Glutamatergic neuron (in vitro differentiated cells): ENCODE measurements around the gene TMEM116. TPM values are rescaled to one million over a fixed set of nuclear protein-coding genes. Genes with fewer than 3 reads are reported as not detected.
"Not testable (repeated sequence)": the region's sequence is repeated elsewhere in the genome, so short reads cannot be mapped to it uniquely, and the experiment has no call there.

Experiments
- DNase-seq: peaks from one replicate; pipeline ENCODE4 v3.0.0; 2022
- H3K27ac Mint-ChIP-seq: one replicate; pipeline ENCODE4 v1.8.0; 2020; ENCODE audit warnings: mild to moderate bottlenecking, mixed read lengths, inconsistent platforms; ENCODE audit not compliant: unreplicated experiment
- H3K27me3 Mint-ChIP-seq: one replicate; pipeline ENCODE4 v1.8.0; 2020; ENCODE audit warnings: mild to moderate bottlenecking, moderate library complexity, mixed read lengths, inconsistent platforms; ENCODE audit not compliant: unreplicated experiment
- H3K36me3 Mint-ChIP-seq: one replicate; pipeline ENCODE4 v1.8.0; 2020; ENCODE audit warnings: mild to moderate bottlenecking, mixed read lengths, inconsistent platforms; ENCODE audit not compliant: unreplicated experiment
- H3K4me1 Mint-ChIP-seq: one replicate; pipeline ENCODE4 v1.8.0; 2020; ENCODE audit warnings: mild to moderate bottlenecking, low read depth, mixed read lengths, inconsistent platforms; ENCODE audit not compliant: unreplicated experiment
- H3K4me3 Mint-ChIP-seq: one replicate; pipeline ENCODE4 v1.8.0; 2020; ENCODE audit warnings: mild to moderate bottlenecking, mixed read lengths, inconsistent platforms; ENCODE audit not compliant: unreplicated experiment
- H3K9me3 Mint-ChIP-seq: one replicate; pipeline ENCODE4 v1.8.0; 2020; ENCODE audit warnings: mild to moderate bottlenecking, moderate library complexity, mixed read lengths, inconsistent platforms; ENCODE audit not compliant: unreplicated experiment
- CTCF ChIP-seq: fragments of 200-600 bp; sonication (generic); IDR thresholded peaks from one replicate; pipeline ENCODE4 v1.5.0; 2021; ENCODE audit not compliant: partially characterized antibody, unreplicated experiment
- total RNA-seq: library from RNA; stranded (reverse); fragmentation: NEBNext Ultra II Directional; extraction: Animal tissue kit (Norgen Biotek cat#: 25700); gene quantifications from one replicate; pipeline ENCODE4 v1.2.1, GENCODE V29; 2021; ENCODE audit not compliant: unreplicated experiment

The TMEM116 gene
- total RNA-seq, 1 donor from 2014 or later, result 9.7 TPM

GRCh38 chr12:112010415-112011344 lies 2.3 kb downstream of the TMEM116 start:
- Mint-ChIP-seq H3K27ac (no peak overlapping the region), H3K4me1 (peaks cover 15% of the 10 kb centered on the region), H3K36me3 (peaks cover 3% of the 10 kb centered on the region), H3K4me3 (no peak overlapping the region), H3K27me3 (peaks cover 7% of the 10 kb centered on the region), H3K9me3 (peaks cover 4% of the 10 kb centered on the region)
- no peak for DNase-seq
- no peak for TF ChIP-seq CTCF

DNA sequence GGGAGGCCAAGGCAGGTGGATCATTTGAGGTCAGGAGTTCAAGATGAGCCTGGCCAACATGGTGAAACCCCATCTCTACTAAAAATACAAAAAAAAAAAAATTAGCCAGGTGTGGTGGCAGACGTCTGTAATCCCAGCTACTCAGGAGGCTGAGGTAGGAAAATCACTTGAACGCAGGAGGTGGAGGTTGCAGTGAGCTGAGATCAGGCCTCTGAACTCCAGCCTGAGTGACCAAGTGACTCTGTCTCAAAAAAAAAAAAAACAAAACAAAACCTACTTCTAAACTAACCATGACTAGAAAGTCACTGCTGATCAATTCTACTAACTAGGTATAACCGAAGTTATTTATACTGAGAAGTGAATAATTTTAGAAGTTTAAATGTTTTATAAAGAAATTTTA lies 3.4 kb downstream of the TMEM116 start:
- not testable (repeated sequence) for H3K27me3 Mint-ChIP-seq, H3K27ac Mint-ChIP-seq, H3K4me3 Mint-ChIP-seq, H3K36me3 Mint-ChIP-seq, DNase-seq, H3K9me3 Mint-ChIP-seq
- H3K4me1 Mint-ChIP-seq, result peaks cover 12% of the 10 kb centered on the region

DNA sequence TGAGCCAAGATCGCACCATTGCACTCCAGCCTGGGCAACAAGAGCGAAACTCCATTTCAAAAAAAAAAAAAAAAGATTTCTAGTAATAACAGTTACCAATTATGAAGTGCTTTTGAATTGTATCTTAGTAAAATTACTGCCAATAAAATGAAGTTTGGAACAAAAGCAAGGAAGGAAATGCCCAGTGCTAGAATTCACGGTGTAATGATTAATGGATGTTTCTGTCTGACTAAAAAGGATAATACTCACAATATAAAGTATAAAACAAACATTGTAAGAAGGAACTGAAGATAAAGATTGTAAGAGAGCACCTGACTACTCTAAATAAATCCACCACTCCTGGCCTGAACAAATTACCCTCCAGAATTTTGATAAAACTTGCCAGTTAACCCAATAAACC lies 4.0 kb downstream of the TMEM116 start:
- no peak overlapping the region for H3K4me3 Mint-ChIP-seq
- H3K36me3 Mint-ChIP-seq, result no peaks in the 10 kb centered on the region
- peaks cover 7% of the 10 kb centered on the region for H3K4me1 Mint-ChIP-seq
- TF ChIP-seq CTCF, result no peak
- peaks cover 7% of the 10 kb centered on the region for H3K27me3 Mint-ChIP-seq
- DNase-seq, result no peak
- H3K9me3 Mint-ChIP-seq, result peaks cover 4% of the 10 kb centered on the region
- H3K27ac Mint-ChIP-seq, result no peak overlapping the region

DNA sequence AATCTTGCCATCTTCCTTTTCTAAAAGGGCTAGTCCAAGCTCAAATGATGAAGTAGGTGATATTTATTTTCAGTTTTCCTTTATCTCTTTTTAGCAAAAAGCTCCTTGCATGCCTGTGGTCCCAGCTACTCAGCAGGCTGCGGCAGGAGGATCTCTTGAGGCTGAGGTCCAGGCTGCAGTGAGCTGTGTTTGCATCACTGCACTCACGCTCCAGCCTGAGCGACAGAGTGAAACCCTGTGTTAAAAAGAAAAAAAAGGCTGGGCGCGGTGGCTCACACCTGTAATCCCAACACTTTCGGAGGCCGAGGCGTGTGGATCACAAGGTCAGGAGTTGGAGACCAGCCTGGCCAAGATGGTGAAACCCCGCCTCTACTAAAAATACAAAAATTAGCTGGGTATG lies 5.0 kb downstream of the TMEM116 start:
- DNase-seq, result no peak
- Mint-ChIP-seq H3K27me3 (peaks cover 7% of the 10 kb centered on the region), H3K4me1 (peaks cover 7% of the 10 kb centered on the region), H3K36me3 (no peaks in the 10 kb centered on the region), H3K27ac (no peak overlapping the region), H3K4me3 (no peak overlapping the region), H3K9me3 (peaks cover 4% of the 10 kb centered on the region)
- TF ChIP-seq CTCF, result no peak

DNA sequence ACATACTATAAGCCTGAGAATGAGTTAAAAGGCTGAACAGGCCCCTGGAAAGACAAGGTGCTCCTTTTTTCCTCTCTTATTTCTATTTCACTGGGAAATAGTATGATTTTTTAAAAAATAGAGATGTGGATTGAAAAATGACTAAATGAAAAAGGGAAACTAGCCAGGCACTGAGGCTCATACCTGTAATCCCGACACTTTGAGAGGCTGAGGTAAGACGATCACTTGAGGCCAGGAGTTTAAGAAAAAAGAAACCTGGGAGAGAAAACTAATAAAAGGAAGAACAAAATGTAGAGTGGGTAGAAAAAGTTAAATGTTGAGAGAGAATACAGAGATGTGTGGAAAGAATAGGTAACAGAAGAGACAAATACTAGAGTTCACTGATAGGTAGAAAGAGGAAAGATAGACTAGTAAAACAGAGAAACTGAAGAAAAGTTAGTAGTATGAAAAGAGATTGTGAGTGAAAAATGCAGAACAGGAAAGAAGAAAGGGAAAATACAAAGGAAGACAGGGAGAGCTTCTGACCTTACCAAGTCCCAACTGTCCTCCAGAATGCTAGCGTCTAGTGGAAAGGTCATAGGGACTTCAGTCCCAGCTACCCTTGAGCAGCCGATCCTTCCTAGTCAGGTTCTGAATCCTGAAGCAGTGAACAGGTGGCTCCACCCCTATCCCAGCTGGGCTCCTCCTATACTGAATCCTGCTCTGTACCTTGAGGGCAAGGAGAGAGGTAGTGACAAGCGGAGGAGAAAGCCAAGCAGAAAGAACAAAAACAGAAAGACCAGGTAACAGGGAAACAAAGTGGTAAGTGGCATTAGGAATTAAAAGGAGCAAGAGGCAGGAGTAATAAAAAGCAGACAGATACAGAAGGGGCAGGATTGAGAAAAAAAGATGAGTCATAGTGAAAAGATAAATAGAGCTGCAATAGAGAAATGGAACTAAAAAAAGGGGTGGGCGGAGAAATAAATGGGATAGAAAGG lies 7.3 kb downstream of the TMEM116 start:
- H3K9me3 Mint-ChIP-seq, result no peaks in the 10 kb centered on the region
- H3K27me3 Mint-ChIP-seq, result peaks cover 2% of the 10 kb centered on the region
- DNase-seq, result no peak
- H3K4me1 Mint-ChIP-seq, result peaks cover 3% of the 10 kb centered on the region
- no peaks in the 10 kb centered on the region for H3K36me3 Mint-ChIP-seq
- TF ChIP-seq CTCF, result no peak
- no peak overlapping the region for H3K27ac Mint-ChIP-seq
- no peak overlapping the region for H3K4me3 Mint-ChIP-seq
